ENCODE measurements around the gene MMP7.

The MMP7 gene

GRCh38 chr11:102495161-102496042 is 35.1 kb downstream of the MMP7 start:
- in situ Hi-C loops (cut with HindIII; ENCODE audit: low sequenced_read_pairs): loop anchor here (10.0 kb wide), 2 partner anchors 91 to 151 kb away; partner anchors contain the start of gene BIRC2

GRCh38 chr11:102494216-102494615 is 36.3 kb downstream of the MMP7 start:
- in situ Hi-C loops (cut with HindIII; ENCODE audit: low sequenced_read_pairs): loop anchor here (10.0 kb wide), 2 partner anchors 89 to 149 kb away; partner anchors contain the start of gene BIRC2

GRCh38 chr11:102493524-102493923 is 37.0 kb downstream of the MMP7 start:
- in situ Hi-C loops (cut with HindIII; ENCODE audit: low sequenced_read_pairs): loop anchor here (10.0 kb wide), 2 partner anchors 89 to 149 kb away; partner anchors contain the start of gene BIRC2

GRCh38 chr11:102491969-102492368 is 38.6 kb downstream of the MMP7 start:
- in situ Hi-C loops (cut with HindIII; ENCODE audit: low sequenced_read_pairs): loop anchor here (10.0 kb wide), 2 partner anchors 87 to 147 kb away; partner anchors contain the start of gene BIRC2

- in situ Hi-C loops (cut with HindIII; ENCODE audit: low sequenced_read_pairs): loop anchor here (10.0 kb wide), 2 partner anchors 85 to 145 kb away; partner anchors contain the start of gene BIRC2
Measured at GRCh38 chr11:102489186-102490145, 41.1 kb downstream of the MMP7 start.

GRCh38 chr11:102488208-102488607 is 42.3 kb downstream of the MMP7 start:
- in situ Hi-C loops (cut with HindIII; ENCODE audit: low sequenced_read_pairs): no loop called here

- in situ Hi-C loops (cut with HindIII; ENCODE audit: low sequenced_read_pairs): no loop called here
Measured at GRCh38 chr11:102487214-102487613, 43.3 kb downstream of the MMP7 start.

- in situ Hi-C loops (cut with HindIII; ENCODE audit: low sequenced_read_pairs): no loop called here
Measured at GRCh38 chr11:102486584-102486983, 44.0 kb downstream of the MMP7 start.

- in situ Hi-C loops (cut with HindIII; ENCODE audit: low sequenced_read_pairs): no loop called here
Measured at GRCh38 chr11:102485095-102485722, 45.3 kb downstream of the MMP7 start.

- in situ Hi-C loops (cut with HindIII; ENCODE audit: low sequenced_read_pairs): no loop called here
Measured at GRCh38 chr11:102482433-102482832, 48.1 kb downstream of the MMP7 start.

GRCh38 chr11:102479733-102480132 is 50.8 kb downstream of the MMP7 start:
- in situ Hi-C loops (cut with HindIII; ENCODE audit: low sequenced_read_pairs): no loop called here

GRCh38 chr11:102478673-102479299 is 51.8 kb downstream of the MMP7 start:
- in situ Hi-C loops (cut with HindIII; ENCODE audit: low sequenced_read_pairs): no loop called here

- in situ Hi-C loops (cut with HindIII; ENCODE audit: low sequenced_read_pairs): no loop called here
Measured at GRCh38 chr11:102476812-102477211, 53.7 kb downstream of the MMP7 start.

- in situ Hi-C loops (cut with HindIII; ENCODE audit: low sequenced_read_pairs): no loop called here
Measured at GRCh38 chr11:102476069-102476468, 54.5 kb downstream of the MMP7 start.

GRCh38 chr11:102473543-102473942 is 57.0 kb downstream of the MMP7 start:
- in situ Hi-C loops (cut with HindIII; ENCODE audit: low sequenced_read_pairs): no loop called here

GRCh38 chr11:102472127-102472526 is 58.4 kb downstream of the MMP7 start:
- in situ Hi-C loops (cut with HindIII; ENCODE audit: low sequenced_read_pairs): no loop called here

GRCh38 chr11:102471474-102471873 is 59.1 kb downstream of the MMP7 start:
- in situ Hi-C loops (cut with HindIII; ENCODE audit: low sequenced_read_pairs): no loop called here
